ENCODE results near the gene DLL4. TPM values are rescaled to one million over a fixed set of nuclear protein-coding genes. Genes with fewer than 3 reads are reported as not detected.
A peak's percentile ranks its signal among the peaks of the same experiment; 100 is the strongest.

Gene DLL4
- total RNA-seq, 4 donors from 2014 or later, result 7.8 to 15.3 (median 12.3) TPM

DNA sequence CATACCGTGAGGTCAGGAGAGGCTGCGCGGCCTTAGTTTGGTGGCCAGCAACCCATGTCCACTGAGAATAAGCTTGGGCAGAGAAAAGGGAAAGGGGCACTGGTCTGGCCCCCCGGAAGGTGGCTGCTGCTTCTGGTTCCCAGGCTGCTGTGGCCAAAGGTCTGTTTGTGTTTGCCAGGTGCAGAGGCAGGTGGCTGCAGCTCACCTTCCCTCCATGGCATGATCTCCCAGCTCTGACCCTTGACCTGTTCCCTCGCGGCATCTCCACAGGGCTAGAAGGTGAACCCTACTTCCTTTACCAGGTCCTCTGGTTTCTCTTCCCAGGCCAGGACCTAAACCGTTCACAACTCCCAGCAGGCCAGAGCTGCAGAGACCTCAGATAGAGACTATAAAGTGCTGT lies 21.0 kb upstream of the DLL4 start:
- no peaks in the 10 kb centered on the region for H3K9me3 ChIP-seq
- peaks cover 0 to 65% (median 17%) of the 10 kb centered on the region in 4 donors for H3K4me1 ChIP-seq
- TF ChIP-seq POLR2A (IDR thresholded peaks at IDR 0.05) (no peak), CTCF (IDR thresholded peaks at IDR 0.05) (no peak)
- H3K27me3 ChIP-seq, result no peaks in the 10 kb centered on the region
- H3K36me3 ChIP-seq, result peaks cover 0 to 7% (median 0%) of the 10 kb centered on the region in 3 donors
- DNase-seq, result peak in 1 of 3 donors; percentile 75
- H3K4me3 ChIP-seq, result no peak overlapping the region
- H3K27ac ChIP-seq, result peak overlapping the region; percentile 84 to 93 (median 92)

DNA sequence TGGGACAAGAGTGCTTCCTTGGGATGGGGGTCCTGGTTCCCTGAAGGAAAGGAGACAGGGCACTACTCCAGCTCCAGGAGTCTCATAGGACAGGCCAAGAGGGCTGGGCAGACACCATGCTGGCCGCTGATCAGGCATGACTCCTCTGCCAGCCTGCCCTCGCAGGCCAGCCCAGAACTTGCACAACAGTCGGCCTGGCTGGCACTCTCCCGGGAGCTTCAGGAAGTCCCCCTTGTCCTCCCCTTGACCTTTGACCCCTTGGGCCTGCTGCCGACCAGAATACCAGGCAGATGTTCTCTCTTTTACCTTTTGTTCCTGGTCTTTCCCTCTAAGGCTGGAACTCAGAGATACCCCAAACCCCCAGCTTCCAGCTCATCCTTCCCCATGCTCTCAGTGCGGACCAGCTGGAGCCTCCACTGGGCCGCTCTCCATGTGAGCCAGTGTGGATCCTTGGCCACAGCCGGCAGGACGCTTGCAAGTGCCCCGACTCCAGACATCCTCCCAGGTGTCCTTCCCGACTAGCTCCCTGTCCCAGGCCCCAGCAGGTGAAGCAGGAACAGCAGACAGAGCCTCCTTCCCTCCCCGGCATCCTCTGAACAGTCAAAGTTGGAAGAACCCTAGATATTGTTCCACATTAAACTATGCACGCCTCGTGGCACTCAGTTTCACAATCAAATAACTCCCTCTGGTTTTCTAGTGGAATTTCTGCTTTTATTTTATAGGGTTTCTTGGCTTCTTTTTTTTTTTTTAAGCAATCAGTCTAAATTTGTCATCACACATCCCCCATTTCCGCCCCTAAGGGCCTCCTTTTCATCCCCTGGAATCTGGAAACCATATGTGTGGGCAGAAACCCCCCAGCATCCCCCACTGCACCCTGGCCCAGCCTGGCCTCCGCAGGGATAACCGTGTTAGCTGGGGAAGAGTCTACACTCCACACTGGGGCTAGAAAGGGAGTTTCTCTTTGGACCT lies 19.2 kb upstream of the DLL4 start:
- no peak for TF ChIP-seq CTCF (IDR thresholded peaks at IDR 0.05)
- no peak for TF ChIP-seq POLR2A (IDR thresholded peaks at IDR 0.05)
- Histone ChIP-seq H3K27me3 (no peaks in the 10 kb centered on the region), H3K4me1 (peaks cover 0 to 51% (median 15%) of the 10 kb centered on the region in 4 donors), H3K36me3 (no peaks in the 10 kb centered on the region), H3K4me3 (no peak overlapping the region), H3K9me3 (no peaks in the 10 kb centered on the region), H3K27ac (no peak overlapping the region)
- no peak for DNase-seq

DNA sequence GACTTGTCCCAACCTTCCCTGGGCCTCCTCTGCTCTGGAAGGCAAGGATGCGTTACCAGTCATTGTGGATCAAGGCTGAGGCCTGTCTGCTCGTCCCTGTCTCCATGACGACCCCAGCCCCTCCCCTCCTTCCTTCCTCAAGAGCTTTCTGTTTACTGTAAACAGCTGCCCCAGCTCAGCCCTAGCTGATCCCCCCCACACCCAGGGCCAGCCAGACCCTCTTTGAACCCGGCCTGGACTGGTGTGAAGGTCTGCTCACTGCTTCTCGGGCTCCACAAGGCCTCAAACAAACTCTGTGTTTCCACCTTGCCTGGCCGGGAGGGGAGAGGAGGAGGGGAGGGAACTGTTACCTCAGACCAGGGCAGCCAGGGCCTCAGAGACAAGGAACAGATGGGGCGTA lies 18.0 kb upstream of the DLL4 start:
- Histone ChIP-seq H3K4me3 (no peak overlapping the region), H3K27me3 (no peaks in the 10 kb centered on the region), H3K9me3 (no peaks in the 10 kb centered on the region), H3K36me3 (no peaks in the 10 kb centered on the region), H3K27ac (no peak overlapping the region), H3K4me1 (peaks cover 0 to 40% (median 10%) of the 10 kb centered on the region in 4 donors)
- TF ChIP-seq POLR2A (IDR thresholded peaks at IDR 0.05), result no peak
- TF ChIP-seq CTCF (IDR thresholded peaks at IDR 0.05), result no peak
- DNase-seq, result peak in 1 of 3 donors; percentile 40

GRCh38 chr15:40911693-40912092 lies 17.4 kb upstream of the DLL4 start:
- no peak overlapping the region for H3K4me3 ChIP-seq
- H3K27ac ChIP-seq, result no peak overlapping the region
- no peak for TF ChIP-seq POLR2A (IDR thresholded peaks at IDR 0.05)
- TF ChIP-seq CTCF (IDR thresholded peaks at IDR 0.05), result no peak
- H3K4me1 ChIP-seq, result peaks cover 0 to 35% (median 7%) of the 10 kb centered on the region in 4 donors
- no peaks in the 10 kb centered on the region for H3K36me3 ChIP-seq
- DNase-seq, result no peak
- no peaks in the 10 kb centered on the region for H3K9me3 ChIP-seq
- no peaks in the 10 kb centered on the region for H3K27me3 ChIP-seq

DNA sequence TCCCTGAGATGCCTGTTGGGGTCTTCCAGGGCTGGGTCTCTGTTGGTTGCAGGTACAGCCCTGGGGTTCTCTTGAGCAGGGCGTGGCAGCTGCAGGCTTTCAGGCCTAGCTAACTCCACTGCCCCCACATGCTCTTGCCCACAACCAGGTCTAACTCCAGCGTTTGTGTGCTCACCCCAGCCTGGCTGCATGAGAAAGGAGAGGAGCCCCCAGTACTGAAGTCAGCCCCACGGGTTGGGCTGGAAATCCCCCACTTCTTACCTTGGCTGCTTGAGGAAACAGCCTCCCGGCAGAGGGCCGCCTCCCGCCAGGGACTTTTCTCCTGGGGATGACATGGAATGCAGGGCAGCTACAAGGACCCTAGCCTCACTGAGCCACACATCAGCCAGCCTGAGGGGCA lies 16.7 kb upstream of the DLL4 start:
- no peaks in the 10 kb centered on the region for H3K27me3 ChIP-seq
- no peak overlapping the region for H3K27ac ChIP-seq

More for the DNA sequence above, 16.7 kb upstream of the DLL4 start:
- Histone ChIP-seq H3K9me3 (no peaks in the 10 kb centered on the region), H3K36me3 (no peaks in the 10 kb centered on the region), H3K4me3 (no peak overlapping the region), H3K4me1 (peaks cover 0 to 27% (median 2%) of the 10 kb centered on the region in 4 donors)
- TF ChIP-seq POLR2A (IDR thresholded peaks at IDR 0.05) (no peak), CTCF (IDR thresholded peaks at IDR 0.05) (no peak)
- no peak for DNase-seq

Measured in Peyer's patch (tissue), 4 donors.